ENCODE measurements around the gene GSE1. TPM values are rescaled to one million over a fixed set of nuclear protein-coding genes. Genes with fewer than 3 reads are reported as not detected.

GSE1 gene
- total and polyA plus RNA-seq, 9 of the 15 experiments (the other 6 are each of a cell fraction or from before 2014, with no cell fraction given): 12.2 to 244 (median 57.9) TPM

- H3K9ac ChIP-seq (ENCODE audit: insufficient read depth in 1 of 2, low read depth in 2 of 2, low read length in 2 of 2): no peak overlapping the region
- H2AFZ ChIP-seq (ENCODE audit: low read depth, low read length): no peak overlapping the region
- POLR2A ChIA-PET: interaction anchor here (0.6 to 1.5 kb wide), 8 partner anchors 10 to 92 kb away, joined by 3 to 4 read pairs (median 3); no protein-coding TSS in a partner anchor
- peaks cover 98% of the 10 kb centered on the region for H3K36me3 ChIP-seq (ENCODE audit: control insufficient read depth, insufficient read depth, low read length)
- CTCF ChIA-PET (ENCODE audit: low intra/inter-chr PET ratio): no interaction called here
- H3K9me1 ChIP-seq (ENCODE audit: control insufficient read depth, insufficient read depth, low read length): peaks cover 2% of the 10 kb centered on the region
- peaks cover 21% of the 10 kb centered on the region for H4K20me1 ChIP-seq (replicated peaks; ENCODE audit: control insufficient read depth, insufficient read depth, low read length)
- FAIRE-seq (no peak), DNase-seq (ENCODE audit: extremely low read depth in 1 of 4, low spot score in 3 of 4) (no peak), ATAC-seq (no peak)
- H3K9me3 ChIP-seq (replicated peaks; ENCODE audit: control insufficient read depth, insufficient read depth, low read depth, low read length): no peaks in the 10 kb centered on the region
- no peak overlapping the region for H3K4me2 ChIP-seq (ENCODE audit: insufficient read depth, low read length)
- in situ Hi-C loops (cut with MboI): no loop called here
- no peaks in the 10 kb centered on the region for H3K27me3 ChIP-seq (ENCODE audit: control insufficient read depth in 2 of 2, insufficient read depth in 2 of 2, low read length in 2 of 2)
- H3K4me1 ChIP-seq (replicated peaks in 1 of 2; ENCODE audit: control insufficient read depth in 2 of 2, insufficient read depth in 2 of 2, low read length in 2 of 2): peaks cover 0 to 4% of the 10 kb centered on the region in 2 experiments; a peak in 3 of 5 replicates
- 73% methylated on average over 8 of the region's 8 CpGs for WGBS (ENCODE audit: insufficient coverage, low coverage, missing lambda C conversion rate)
- intact Hi-C loops (cut with micrococcal nuclease): no loop called here
- no peak for TF ChIP-seq TSHZ1 (CRISPR knock-in tag; IDR thresholded peaks at IDR 0.05)
- TF ChIP-seq SMARCE1 (IDR thresholded peaks at IDR 0.05): no peak
- no peak for TF ChIP-seq ZNF444 (CRISPR knock-in tag; IDR thresholded peaks at IDR 0.05)
- TF ChIP-seq ZKSCAN8 (CRISPR knock-in tag; IDR thresholded peaks at IDR 0.05): no peak
- no peak for TF ChIP-seq BACH1 (tag; IDR thresholded peaks at IDR 0.05)
- TF ChIP-seq, protein P1, sequence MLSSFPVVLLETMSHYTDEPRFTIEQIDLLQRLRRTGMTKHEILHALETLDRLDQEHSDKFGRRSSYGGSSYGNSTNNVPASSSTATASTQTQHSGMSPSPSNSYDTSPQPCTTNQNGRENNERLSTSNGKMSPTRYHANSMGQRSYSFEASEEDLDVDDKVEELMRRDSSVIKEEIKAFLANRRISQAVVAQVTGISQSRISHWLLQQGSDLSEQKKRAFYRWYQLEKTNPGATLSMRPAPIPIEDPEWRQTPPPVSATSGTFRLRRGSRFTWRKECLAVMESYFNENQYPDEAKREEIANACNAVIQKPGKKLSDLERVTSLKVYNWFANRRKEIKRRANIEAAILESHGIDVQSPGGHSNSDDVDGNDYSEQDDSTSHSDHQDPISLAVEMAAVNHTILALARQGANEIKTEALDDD (IDR thresholded peaks at IDR 0.05): no peak
- BruUV-seq (replicated peaks): no TSS peak
- no peak overlapping the region for H3K27ac ChIP-seq (ENCODE audit: extremely low read depth, low read depth, low read length)
- no peak overlapping the region for H3K4me3 ChIP-seq
- peaks cover 7% of the 10 kb centered on the region; the same call in 1 of the 3 replicates for H3K79me2 ChIP-seq (ENCODE audit: control insufficient read depth, insufficient read depth, low read length)
Observed at GRCh38 chr16:85678016-85678415, 64.9 kb downstream of the GSE1 start.
